ENCODE data around the gene ABI3BP. TPM values are rescaled to one million over a fixed set of nuclear protein-coding genes. Genes with fewer than 3 reads are reported as not detected.

The ABI3BP gene
- polyA plus RNA-seq, 3 donors: not detected

GRCh38 chr3:100911956-100912355, 81.3 kb downstream of the ABI3BP start:
- no peak overlapping the region for H2AFZ ChIP-seq (ENCODE audit: insufficient read depth, low read depth, low read length, poor library complexity, severe bottlenecking)
- no peak overlapping the region for H3K27ac Mint-ChIP-seq
- H3K27me3 ChIP-seq (ENCODE audit: control insufficient read depth in 2 of 2, insufficient read depth in 2 of 2, low read length in 2 of 2): no peaks in the 10 kb centered on the region
- H3K4me1 Mint-ChIP-seq: no peaks in the 10 kb centered on the region
- no peak overlapping the region for H3K4me2 ChIP-seq (replicated peaks; ENCODE audit: extremely low read depth, low read length, poor library complexity, severe bottlenecking)
- H3K36me3 ChIP-seq (replicated peaks in 1 of 2; ENCODE audit: control insufficient read depth in 1 of 2, insufficient read depth in 2 of 2, low read length in 2 of 2): no peaks in the 10 kb centered on the region
- peaks cover 0 to 7% (median 2%) of the 10 kb centered on the region in 7 donors for H3K9me3 Mint-ChIP-seq
- H3K4me1 ChIP-seq (ENCODE audit: control insufficient read depth in 1 of 2, insufficient read depth in 2 of 2, low read length in 2 of 2): no peaks in the 10 kb centered on the region
- intact Hi-C loops (cut with micrococcal nuclease): no loop called here
- no peaks in the 10 kb centered on the region for H4K20me1 ChIP-seq (ENCODE audit: insufficient read depth, low read length)
- TF ChIP-seq CTCF (IDR thresholded peaks at IDR 0.05): no peak
- WGBS (ENCODE audit: insufficient coverage): 94% methylated on average over 3 of the region's 6 CpGs
- H3K9me3 ChIP-seq (replicated peaks in 1 of 2; ENCODE audit: control insufficient read depth in 1 of 2, insufficient read depth in 1 of 2, low read length in 2 of 2): no peaks in the 10 kb centered on the region
- peaks cover 0 to 2% (median 2%) of the 10 kb centered on the region in 3 donors for H3K27me3 Mint-ChIP-seq (ENCODE audit: low read depth in 3 of 3)
- DNase-seq: no peak
- no peak overlapping the region for H3K4me3 Mint-ChIP-seq
- no peaks in the 10 kb centered on the region for H3K79me2 ChIP-seq (ENCODE audit: insufficient read depth, low read length)
- H3K9ac ChIP-seq (ENCODE audit: insufficient read depth, low read length, poor library complexity, severe bottlenecking): no peak overlapping the region
- H3K27ac ChIP-seq (ENCODE audit: low read depth in 1 of 2, low read length in 2 of 2): no peak overlapping the region
- no peaks in the 10 kb centered on the region for H3K36me3 Mint-ChIP-seq
- no peak overlapping the region for H3K4me3 ChIP-seq (replicated peaks in 1 of 3; ENCODE audit: low read depth in 2 of 3, low read length in 3 of 3)

GRCh38 chr3:100910986-100911385, 82.2 kb downstream of the ABI3BP start:
- no peaks in the 10 kb centered on the region for H3K4me1 Mint-ChIP-seq
- no peaks in the 10 kb centered on the region for H3K9me3 ChIP-seq (replicated peaks in 1 of 2; ENCODE audit: control insufficient read depth in 1 of 2, insufficient read depth in 1 of 2, low read length in 2 of 2)
- WGBS (ENCODE audit: insufficient coverage): 60% methylated on average over 1 of the region's 2 CpGs

More at GRCh38 chr3:100910986-100911385, 82.2 kb downstream of the ABI3BP start:
- no peak overlapping the region for H3K27ac Mint-ChIP-seq
- H2AFZ ChIP-seq (ENCODE audit: insufficient read depth, low read depth, low read length, poor library complexity, severe bottlenecking): no peak overlapping the region
- DNase-seq: no peak
- H3K4me3 ChIP-seq (replicated peaks in 1 of 3; ENCODE audit: low read depth in 2 of 3, low read length in 3 of 3): no peak overlapping the region
- H3K9ac ChIP-seq (ENCODE audit: insufficient read depth, low read length, poor library complexity, severe bottlenecking): no peak overlapping the region
- H3K27me3 Mint-ChIP-seq (ENCODE audit: low read depth in 3 of 3): peaks cover 0 to 2% (median 2%) of the 10 kb centered on the region in 3 donors
- no peaks in the 10 kb centered on the region for H3K36me3 Mint-ChIP-seq
- peaks cover 0 to 7% (median 2%) of the 10 kb centered on the region in 7 donors for H3K9me3 Mint-ChIP-seq
- no peak overlapping the region for H3K27ac ChIP-seq (ENCODE audit: low read depth in 1 of 2, low read length in 2 of 2)
- no peak overlapping the region for H3K4me2 ChIP-seq (replicated peaks; ENCODE audit: extremely low read depth, low read length, poor library complexity, severe bottlenecking)
- no peak for TF ChIP-seq CTCF (IDR thresholded peaks at IDR 0.05)
- no peaks in the 10 kb centered on the region for H3K4me1 ChIP-seq (ENCODE audit: control insufficient read depth in 1 of 2, insufficient read depth in 2 of 2, low read length in 2 of 2)
- intact Hi-C loops (cut with micrococcal nuclease): no loop called here
- H3K36me3 ChIP-seq (replicated peaks in 1 of 2; ENCODE audit: control insufficient read depth in 1 of 2, insufficient read depth in 2 of 2, low read length in 2 of 2): no peaks in the 10 kb centered on the region
- no peaks in the 10 kb centered on the region for H4K20me1 ChIP-seq (ENCODE audit: insufficient read depth, low read length)
- H3K27me3 ChIP-seq (ENCODE audit: control insufficient read depth in 2 of 2, insufficient read depth in 2 of 2, low read length in 2 of 2): no peaks in the 10 kb centered on the region
- no peaks in the 10 kb centered on the region for H3K79me2 ChIP-seq (ENCODE audit: insufficient read depth, low read length)
- no peak overlapping the region for H3K4me3 Mint-ChIP-seq

Data from CD14-positive monocyte (primary cell).